Right lobe of liver (tissue), 6 donors: ENCODE results near the gene PHF2. TPM values are rescaled to one million over a fixed set of nuclear protein-coding genes. Genes with fewer than 3 reads are reported as not detected.
A peak's percentile ranks its signal among the peaks of the same experiment; 100 is the strongest.

Source experiments
- ATAC-seq, 4 donors: fragments of 200-7000 bp; cut with Tn5 transposase; one replicate each; pipeline ENCODE4 v1.9.1; 2020; ENCODE audit warnings: mild to moderate bottlenecking in 4 of 4, moderate library complexity in 4 of 4
- DNase-seq, 3 donors: peaks; one replicate each; pipeline ENCODE4 v3.0.0-alpha.2; 2020
- H3K27ac ChIP-seq, 3 donors: fragments of 200-600 bp; one replicate each; pipeline ENCODE4 v1.8.0; 2022
- H3K27me3 ChIP-seq, 2 donors: fragments of 200-600 bp; one replicate each; pipeline ENCODE4 v1.8.0; 2022
- H3K36me3 ChIP-seq, 4 donors: fragments of 200-600 bp; sonication (generic) in 1 of 4; one replicate each; pipeline versions ENCODE4 v1.5.1 to v1.8.0; 2017 to 2022; ENCODE audit warnings: control low read depth in 1 of 4
- H3K4me1 ChIP-seq, 4 donors: fragments of 200-600 bp; sonication (generic) in 1 of 4; one replicate each; pipeline versions ENCODE4 v1.5.1 to v1.8.0; 2017 to 2022; ENCODE audit warnings: control low read depth in 1 of 4
- H3K4me3 ChIP-seq, 3 donors: fragments of 200-600 bp; one replicate each; pipeline ENCODE4 v1.8.0; 2022
- H3K9me3 ChIP-seq, 4 donors: fragments of 200-600 bp; sonication (generic) in 1 of 4; one replicate each; pipeline versions ENCODE4 v1.5.1 to v1.8.0; 2017 to 2022; ENCODE audit warnings: control low read depth in 1 of 4
- POLR2A ChIP-seq: fragments of 450-650 bp; IDR thresholded peaks from one replicate; pipeline ENCODE4 v1.6.1; 2017; ENCODE audit warnings: antibody characterized with exemption, mild to moderate bottlenecking
- WGBS: methylation state at CpG from one replicate; pipeline ENCODE4 v1.1.6; 2018; ENCODE audit warnings: low coverage, low lambda C conversion rate; ENCODE audit not compliant: insufficient coverage; ENCODE audit errors: missing lambda C conversion rate; 5-methylcytosine and 5-hydroxymethylcytosine counted together
- intact Hi-C, 2 donors: fragments of 100-400 bp; cut with DNase I; formaldehyde crosslinking; loops; one replicate each; pipeline versions ENCODE4 v1.11.2 to v1.14.1; 2022
- total RNA-seq, 6 experiments: library from RNA; depleted of rRNA in 2 of 6; stranded (reverse); fragments of >200 nt in 2 of 6; fragmentation: NEBNext Ultra II Directional in 3 of 6; extraction: Animal tissue kit (Norgen Biotek cat#: 25700) in 3 of 6; gene quantifications; one replicate each; pipeline versions ENCODE4 v1.1.0 to v1.2.4, GENCODE V29; 2016 to 2023
- TF ChIP-seq, protein P1 (sequence below), 4 donors: fragments of 200-600 bp in 3 of 4; fragments of 450-650 bp in 1 of 4; IDR thresholded peaks; one replicate each; pipeline versions ENCODE4 v1.5.1 to v1.8.0; 2016 to 2022; ENCODE audit warnings: antibody characterized with exemption in 4 of 4, mild to moderate bottlenecking in 2 of 4
- donor health status: DM: no; HTN: yes; CAD: no.
- donor health status: DM: no; HTN: no; CAD: no.
- donor health status: DM: no; HTN: no; CAD: no.
- donor health status: DM: no; HTN: yes; CAD: no.
- donor health status: DM: no; HTN: yes; CAD: no.

Gene PHF2
- total RNA-seq, 6 experiments from 2014 or later: 6.3 to 8.5 (median 6.8) TPM

DNA sequence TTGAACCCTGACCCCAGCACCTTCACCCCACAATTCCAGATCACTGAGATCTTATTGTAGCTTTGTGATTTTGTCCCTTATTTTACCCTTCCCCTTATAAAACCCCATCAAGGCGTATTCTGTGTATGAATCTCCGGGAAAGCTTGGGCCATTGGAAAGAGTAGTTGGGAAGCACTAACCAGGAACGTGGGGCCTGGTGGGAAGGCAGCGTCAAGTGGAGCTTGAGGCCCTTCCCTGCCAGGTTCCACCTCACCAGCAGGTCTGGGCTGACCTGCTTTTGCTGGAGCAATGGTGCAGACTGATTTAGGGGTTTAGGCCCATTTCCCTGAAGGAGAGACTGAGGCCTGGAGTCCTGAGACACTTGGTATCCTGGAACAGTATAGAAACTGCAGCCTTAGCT, 9.3 kb downstream of the PHF2 start:
- intact Hi-C loops: no loop called here
- no peak overlapping the region for H3K27ac ChIP-seq
- WGBS: 100% methylated on average over 2 of the region's 4 CpGs
- TF ChIP-seq, protein P1, sequence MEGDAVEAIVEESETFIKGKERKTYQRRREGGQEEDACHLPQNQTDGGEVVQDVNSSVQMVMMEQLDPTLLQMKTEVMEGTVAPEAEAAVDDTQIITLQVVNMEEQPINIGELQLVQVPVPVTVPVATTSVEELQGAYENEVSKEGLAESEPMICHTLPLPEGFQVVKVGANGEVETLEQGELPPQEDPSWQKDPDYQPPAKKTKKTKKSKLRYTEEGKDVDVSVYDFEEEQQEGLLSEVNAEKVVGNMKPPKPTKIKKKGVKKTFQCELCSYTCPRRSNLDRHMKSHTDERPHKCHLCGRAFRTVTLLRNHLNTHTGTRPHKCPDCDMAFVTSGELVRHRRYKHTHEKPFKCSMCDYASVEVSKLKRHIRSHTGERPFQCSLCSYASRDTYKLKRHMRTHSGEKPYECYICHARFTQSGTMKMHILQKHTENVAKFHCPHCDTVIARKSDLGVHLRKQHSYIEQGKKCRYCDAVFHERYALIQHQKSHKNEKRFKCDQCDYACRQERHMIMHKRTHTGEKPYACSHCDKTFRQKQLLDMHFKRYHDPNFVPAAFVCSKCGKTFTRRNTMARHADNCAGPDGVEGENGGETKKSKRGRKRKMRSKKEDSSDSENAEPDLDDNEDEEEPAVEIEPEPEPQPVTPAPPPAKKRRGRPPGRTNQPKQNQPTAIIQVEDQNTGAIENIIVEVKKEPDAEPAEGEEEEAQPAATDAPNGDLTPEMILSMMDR (IDR thresholded peaks at IDR 0.05): no peak
- TF ChIP-seq POLR2A: no peak
- peak in 1 of 3 donors; percentile 17 for DNase-seq
- peaks cover 0 to 21% (median 10%) of the 10 kb centered on the region in 4 donors for H3K4me1 ChIP-seq
- no peaks in the 10 kb centered on the region for H3K36me3 ChIP-seq
- no peak overlapping the region for H3K4me3 ChIP-seq
- no peak for ATAC-seq
- no peaks in the 10 kb centered on the region for H3K27me3 ChIP-seq
- no peaks in the 10 kb centered on the region for H3K9me3 ChIP-seq

DNA sequence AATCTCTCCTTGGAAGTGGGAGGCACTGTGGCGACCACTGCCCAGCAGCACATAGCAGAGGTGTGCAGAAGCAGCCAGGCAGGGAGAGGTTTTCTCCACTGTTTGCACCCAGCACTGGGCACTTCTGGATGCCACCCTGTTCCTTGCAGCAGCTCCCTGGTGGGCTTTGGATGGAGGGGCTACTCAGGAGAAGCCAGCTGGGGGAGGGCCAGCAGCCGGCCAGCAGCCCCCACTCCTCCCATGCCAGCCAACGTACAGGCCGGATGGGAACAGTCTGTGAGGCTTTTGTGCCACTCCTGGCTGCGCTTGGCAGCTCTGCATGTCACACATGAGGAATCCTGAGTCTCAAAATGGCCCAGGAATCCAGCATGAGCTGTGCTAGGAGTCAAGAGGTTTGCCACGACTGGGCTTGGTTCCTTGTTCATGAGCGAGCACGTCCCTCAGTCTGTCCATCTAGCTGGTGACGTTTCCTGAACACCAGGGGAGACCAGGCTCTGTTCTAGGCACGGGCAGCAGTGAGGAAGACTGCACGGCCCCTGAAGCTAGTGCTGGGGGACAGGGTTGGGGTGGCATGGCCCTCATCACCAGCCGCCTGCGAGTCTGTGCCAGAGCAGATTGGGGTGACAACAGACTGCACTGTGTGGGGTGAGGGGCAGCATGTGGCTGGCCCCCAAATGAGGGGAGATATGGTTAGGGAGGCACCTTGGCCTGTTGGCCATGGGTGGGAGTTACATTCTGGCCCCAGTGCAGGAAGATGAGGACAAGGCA, 10.1 kb downstream of the PHF2 start:
- Histone ChIP-seq H3K9me3 (no peaks in the 10 kb centered on the region), H3K27me3 (no peaks in the 10 kb centered on the region), H3K4me3 (no peak overlapping the region), H3K27ac (no peak overlapping the region), H3K36me3 (no peaks in the 10 kb centered on the region), H3K4me1 (peaks cover 0 to 13% (median 6%) of the 10 kb centered on the region in 4 donors)
- WGBS: 93% methylated on average over 2 of the region's 13 CpGs
- ATAC-seq (no peak), DNase-seq (peak in 1 of 3 donors; percentile 25)
- intact Hi-C loops: no loop called here
- no peak for TF ChIP-seq POLR2A
- TF ChIP-seq, protein P1 (IDR thresholded peaks at IDR 0.05): no peak

DNA sequence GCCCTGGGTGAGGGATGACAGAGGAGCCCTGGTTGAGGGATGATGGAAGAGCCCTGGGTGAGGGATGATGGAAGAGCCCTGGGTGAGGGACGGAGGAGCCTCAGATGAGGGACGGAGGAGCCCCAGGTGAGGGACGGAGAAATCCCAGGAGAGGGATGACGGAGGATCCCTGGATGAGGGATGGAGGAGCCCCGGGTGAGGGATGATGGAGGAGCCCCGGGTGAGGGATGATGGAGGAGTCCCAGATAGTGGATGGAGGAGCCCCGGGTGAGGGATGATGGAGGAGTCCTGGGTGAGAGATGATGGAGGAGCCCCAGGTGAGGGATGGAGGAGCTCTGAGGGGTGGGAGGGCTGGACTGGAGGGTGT, 10.9 kb downstream of the PHF2 start:
- Histone ChIP-seq H3K9me3 (no peaks in the 10 kb centered on the region), H3K36me3 (no peaks in the 10 kb centered on the region), H3K27me3 (no peaks in the 10 kb centered on the region), H3K4me3 (no peak overlapping the region), H3K27ac (no peak overlapping the region), H3K4me1 (peaks cover 0 to 5% (median 2%) of the 10 kb centered on the region in 4 donors)
- WGBS: 83% methylated on average over 7 of the region's 7 CpGs
- ATAC-seq (no peak), DNase-seq (no peak)
- TF ChIP-seq POLR2A: no peak
- TF ChIP-seq, protein P1 (IDR thresholded peaks at IDR 0.05): no peak
- intact Hi-C loops: no loop called here

DNA sequence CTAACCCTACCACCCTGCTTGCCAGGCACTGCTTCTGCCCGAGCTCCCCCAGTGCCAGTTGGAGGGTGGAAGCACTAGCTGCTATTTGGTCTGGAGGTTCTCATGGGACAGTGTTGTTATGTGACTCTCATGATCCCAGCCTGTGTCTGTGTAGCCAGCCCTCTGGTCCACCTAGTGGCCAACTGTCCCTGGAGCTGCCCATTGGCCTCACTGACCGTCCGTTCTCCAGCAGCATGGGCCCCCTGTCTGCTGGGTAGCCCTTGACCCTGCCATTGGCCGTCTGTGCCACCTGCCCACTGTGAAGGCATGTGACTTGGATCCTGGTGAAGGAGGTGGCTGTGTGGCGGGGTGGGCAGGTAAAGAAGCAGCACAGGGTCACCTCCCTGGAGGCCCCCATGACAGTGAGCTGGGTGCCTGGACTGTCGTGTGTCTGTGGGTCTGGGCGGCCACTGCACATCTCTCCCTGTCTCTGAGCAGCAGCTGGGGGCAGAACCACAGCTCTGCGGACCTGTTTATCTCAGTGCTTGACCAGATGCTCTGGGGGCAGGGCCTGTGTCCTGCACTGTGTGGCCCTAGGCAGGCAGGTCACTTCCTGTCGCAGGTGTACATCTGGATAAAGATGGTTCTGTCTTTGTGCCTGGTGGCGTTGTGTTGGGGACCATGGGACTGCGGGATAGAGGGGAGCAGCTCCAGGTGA, 11.4 kb downstream of the PHF2 start:
- no peak overlapping the region for H3K4me3 ChIP-seq
- TF ChIP-seq POLR2A: no peak
- TF ChIP-seq, protein P1 (IDR thresholded peaks at IDR 0.05): peak in 1 of 4 donors; percentile 10
- ATAC-seq (peak in 3 of 4 donors; percentile 23 to 27 (median 23)), DNase-seq (peak in 1 of 3 donors; percentile 42)
- no peaks in the 10 kb centered on the region for H3K9me3 ChIP-seq
- intact Hi-C loops: no loop called here
- no peaks in the 10 kb centered on the region for H3K36me3 ChIP-seq
- WGBS: 90% methylated on average over 2 of the region's 11 CpGs
- H3K27me3 ChIP-seq: no peaks in the 10 kb centered on the region
- no peaks in the 10 kb centered on the region for H3K4me1 ChIP-seq
- no peak overlapping the region for H3K27ac ChIP-seq
